HepG2 (cell line): Measurements from ENCODE around the gene HCFC1R1. TPM values are rescaled to one million over a fixed set of nuclear protein-coding genes. Genes with fewer than 3 reads are reported as not detected.

ENCODE experiments used
- CENPX ChIP-seq: sonication (generic); formaldehyde crosslinking; IDR thresholded peaks from 2 replicates; pipeline ENCODE4 v1.9.0; 2021; ENCODE audit warnings: mild to moderate bottlenecking, missing genetic modification reagents, moderate library complexity
- FOXJ3 ChIP-seq: sonication (generic); formaldehyde crosslinking; IDR thresholded peaks from 2 replicates; pipeline ENCODE4 v1.4.0; 2020; ENCODE audit warnings: missing genetic modification reagents, mild to moderate bottlenecking, borderline replicate concordance
- GATA4 ChIP-seq: sonication (generic); IDR thresholded peaks from 2 replicates; pipeline ENCODE4 v1.6.1; 2016; ENCODE audit warnings: antibody characterized with exemption, low read depth, borderline replicate concordance
- GTF3A ChIP-seq: sonication (generic); formaldehyde crosslinking; conservative IDR thresholded peaks from 2 replicates; pipeline ENCODE4 v1.4.0; 2020; ENCODE audit warnings: mild to moderate bottlenecking, missing genetic modification reagents
- MIER2 ChIP-seq: IDR thresholded peaks from 2 replicates; pipeline ENCODE4 v1.6.1; 2016; ENCODE audit warnings: missing biosample characterization, missing genetic modification reagents
- MYNN ChIP-seq: sonication (generic); formaldehyde crosslinking; IDR thresholded peaks from 2 replicates; pipeline ENCODE4 v1.4.0; 2020; ENCODE audit warnings: mild to moderate bottlenecking, low read depth, missing genetic modification reagents
- PCBP1 ChIP-seq: fragments of 200-400 bp; formaldehyde crosslinking; IDR thresholded peaks from 2 replicates; pipeline ENCODE4 v1.6.1; 2017; ENCODE audit warnings: mild to moderate bottlenecking, low read depth, low read length, borderline replicate concordance
- RXRB ChIP-seq: IDR thresholded peaks from 2 replicates; pipeline ENCODE4 v1.6.1; 2016; ENCODE audit warnings: borderline replicate concordance, missing genetic modification reagents, missing compliant biosample characterization
- SMAD9 ChIP-seq: sonication (generic); formaldehyde crosslinking; IDR thresholded peaks from 2 replicates; pipeline ENCODE4 v1.5.1; 2020; ENCODE audit warnings: mild to moderate bottlenecking, missing genetic modification reagents
- ZBTB40 ChIP-seq, 2 experiments: fragments of 450-650 bp in 1 of 2; sonication (generic) in 1 of 2; formaldehyde crosslinking in 1 of 2; IDR thresholded peaks; 2 replicates each; pipeline versions ENCODE4 v1.6.1 to v1.8.0; 2016 to 2022; ENCODE audit warnings: antibody characterized with exemption in 1 of 2, mild to moderate bottlenecking in 1 of 2, missing genetic modification reagents in 1 of 2
- ZNF121 ChIP-seq: sonication (generic); formaldehyde crosslinking; IDR thresholded peaks from 2 replicates; pipeline ENCODE4 v1.5.0; 2020; ENCODE audit warnings: mild to moderate bottlenecking, missing genetic modification reagents
- ZNF180 ChIP-seq: sonication (generic); formaldehyde crosslinking; IDR thresholded peaks from 2 replicates; pipeline ENCODE4 v1.4.0; 2020; ENCODE audit warnings: low read depth, missing genetic modification reagents, borderline replicate concordance
- ZNF225 ChIP-seq: sonication (generic); formaldehyde crosslinking; IDR thresholded peaks from 2 replicates; pipeline ENCODE4 v1.4.0; 2020; ENCODE audit warnings: mild to moderate bottlenecking, missing genetic modification reagents
- ZNF263 ChIP-seq: sonication (generic); formaldehyde crosslinking; IDR thresholded peaks from 2 replicates; pipeline ENCODE4 v1.4.0; 2020; ENCODE audit warnings: missing genetic modification reagents
- ZNF350 ChIP-seq: sonication (generic); formaldehyde crosslinking; IDR thresholded peaks from 2 replicates; pipeline ENCODE4 v1.4.0; 2020; ENCODE audit warnings: mild to moderate bottlenecking, low read depth, missing genetic modification reagents, borderline replicate concordance
- ZNF484 ChIP-seq: sonication (generic); formaldehyde crosslinking; IDR thresholded peaks from 2 replicates; pipeline ENCODE4 v1.5.1; 2020; ENCODE audit warnings: mild to moderate bottlenecking, low read depth, missing genetic modification reagents, borderline replicate concordance
- ZNF546 ChIP-seq: sonication (generic); formaldehyde crosslinking; conservative IDR thresholded peaks from 2 replicates; pipeline ENCODE4 v1.8.1; 2023; ENCODE audit warnings: mild to moderate bottlenecking, missing genetic modification reagents
- ZNF619 ChIP-seq: sonication (generic); formaldehyde crosslinking; IDR thresholded peaks from 2 replicates; pipeline ENCODE4 v1.4.0; 2020; ENCODE audit warnings: mild to moderate bottlenecking, missing genetic modification reagents
- ZNF780A ChIP-seq: sonication (generic); formaldehyde crosslinking; IDR thresholded peaks from 2 replicates; pipeline ENCODE4 v1.8.0; 2022; ENCODE audit warnings: mild to moderate bottlenecking, missing genetic modification reagents, moderate library complexity
- ZSCAN29 ChIP-seq: sonication (generic); formaldehyde crosslinking; conservative IDR thresholded peaks from 2 replicates; pipeline ENCODE4 v1.4.0; 2020; ENCODE audit warnings: mild to moderate bottlenecking, missing genetic modification reagents
- polyA plus RNA-seq, 8 experiments: library from polyadenylated mRNA; depleted of rRNA in 3 of 8; stranded (reverse) in 7 of 8; unstranded in 1 of 8; fragments of >200 nt; fragmentation: Illumina TruSeq in 4 of 8; extraction: Trizol in 4 of 8; gene quantifications; 2 replicates each; pipeline versions ENCODE4 v1.2.1 to v1.2.3, GENCODE V29; 2011 to 2016; ENCODE audit warnings: low read depth in 4 of 8, missing spikeins in 1 of 8, mixed read lengths in 1 of 8; ENCODE audit not compliant: insufficient read depth in 1 of 8
- total RNA-seq, 5 experiments: library from RNA; depleted of rRNA; stranded (reverse); fragments of >200 nt; fragmentation: Illumina TruSeq; extraction: Trizol; gene quantifications; 2 replicates each; pipeline ENCODE4 v1.2.3, GENCODE V29; 2016; ENCODE audit warnings: low read depth in 1 of 5

The HCFC1R1 gene
- total and polyA plus RNA-seq, 2 of the 13 experiments (the other 11 are each of a cell fraction or from before 2014, with no cell fraction given) = 13.8 to 16.1 TPM

GRCh38 chr16:3020604-3021448, 2.9 kb downstream of the HCFC1R1 start (continued):
- TF ChIP-seq ZNF180 (CRISPR knock-in tag) (no peak), ZNF484 (CRISPR knock-in tag) (no peak), ZBTB40 (IDR thresholded peaks at IDR 0.05) (no peak), ZBTB40 (CRISPR knock-in tag; IDR thresholded peaks at IDR 0.05) (peak; percentile 25; the same call in 1 of the 2 replicates), ZNF780A (CRISPR knock-in tag) (0 out of 2 replicates have a peak, but pooled peaks have one; percentile 15), GATA4 (0 out of 2 replicates have a peak, but pooled peaks have one; percentile 19), MYNN (CRISPR knock-in tag) (no peak), ZSCAN29 (CRISPR knock-in tag) (0 out of 2 replicates have a peak, but pooled peaks have one; percentile 59), GTF3A (CRISPR knock-in tag) (peak; percentile 84; the same call in 1 of the 2 replicates), ZNF619 (CRISPR knock-in tag) (peak; percentile 3; the same call in 1 of the 2 replicates), SMAD9 (0 out of 2 replicates have a peak, but pooled peaks have one; percentile 29), PCBP1 (no peak), ZNF225 (CRISPR knock-in tag) (no peak; the same call in 1 of the 2 replicates), RXRB (CRISPR knock-in tag) (peak; percentile 82), CENPX (CRISPR knock-in tag) (no peak), FOXJ3 (CRISPR knock-in tag) (0 out of 2 replicates have a peak, but pooled peaks have one; percentile 25), ZNF350 (CRISPR knock-in tag) (peak; percentile 40; the same call in 1 of the 2 replicates), ZNF263 (no peak), ZNF546 (peak; percentile 82; the same call in 1 of the 2 replicates), MIER2 (no peak), ZNF121 (peak; percentile 32; the same call in 1 of the 2 replicates)
